NCI-H748 treated with DMSO at 0.1 percent for 48 hours (cell line): ENCODE data around the gene PUSL1.

Source experiments
- DNase-seq: peaks from one replicate; lab custom pipeline; 2025; lab: John Stamatoyannopoulos, UW

PUSL1 gene

DNA sequence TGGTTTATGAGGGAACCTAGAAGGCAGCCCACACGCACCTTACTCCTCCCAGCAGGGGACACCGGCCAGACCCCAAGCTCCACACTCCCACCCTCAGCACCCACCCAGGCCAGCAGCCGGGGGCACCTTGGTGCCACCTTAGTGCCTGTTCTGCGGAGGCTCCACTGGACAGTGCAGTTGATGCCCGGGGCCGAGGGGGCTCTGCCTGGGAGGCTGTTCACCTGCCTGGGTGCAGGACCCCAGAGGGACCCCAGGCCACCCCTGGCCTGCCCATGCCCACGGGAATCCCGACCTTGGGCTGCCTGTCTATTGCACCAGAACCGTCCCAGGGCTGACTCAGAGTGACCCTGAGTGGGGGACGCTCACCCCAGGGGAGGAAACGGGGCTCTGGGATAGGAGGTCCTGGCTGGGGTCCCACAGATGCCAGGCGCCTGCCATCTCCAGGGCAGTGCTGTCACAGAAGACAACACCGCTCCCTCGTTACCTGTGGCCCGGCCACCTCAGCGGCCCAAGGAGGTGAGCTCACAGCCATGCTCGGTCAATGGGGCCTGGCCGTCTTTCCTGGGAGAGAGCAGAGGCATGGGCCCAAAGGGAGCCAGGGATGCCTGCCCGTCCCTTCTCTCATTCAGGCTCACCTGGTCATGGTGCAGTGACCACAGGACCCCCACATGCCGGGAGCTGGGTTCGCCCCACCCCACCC is 27.5 kb upstream of the PUSL1 start:
- no peak for DNase-seq

DNA sequence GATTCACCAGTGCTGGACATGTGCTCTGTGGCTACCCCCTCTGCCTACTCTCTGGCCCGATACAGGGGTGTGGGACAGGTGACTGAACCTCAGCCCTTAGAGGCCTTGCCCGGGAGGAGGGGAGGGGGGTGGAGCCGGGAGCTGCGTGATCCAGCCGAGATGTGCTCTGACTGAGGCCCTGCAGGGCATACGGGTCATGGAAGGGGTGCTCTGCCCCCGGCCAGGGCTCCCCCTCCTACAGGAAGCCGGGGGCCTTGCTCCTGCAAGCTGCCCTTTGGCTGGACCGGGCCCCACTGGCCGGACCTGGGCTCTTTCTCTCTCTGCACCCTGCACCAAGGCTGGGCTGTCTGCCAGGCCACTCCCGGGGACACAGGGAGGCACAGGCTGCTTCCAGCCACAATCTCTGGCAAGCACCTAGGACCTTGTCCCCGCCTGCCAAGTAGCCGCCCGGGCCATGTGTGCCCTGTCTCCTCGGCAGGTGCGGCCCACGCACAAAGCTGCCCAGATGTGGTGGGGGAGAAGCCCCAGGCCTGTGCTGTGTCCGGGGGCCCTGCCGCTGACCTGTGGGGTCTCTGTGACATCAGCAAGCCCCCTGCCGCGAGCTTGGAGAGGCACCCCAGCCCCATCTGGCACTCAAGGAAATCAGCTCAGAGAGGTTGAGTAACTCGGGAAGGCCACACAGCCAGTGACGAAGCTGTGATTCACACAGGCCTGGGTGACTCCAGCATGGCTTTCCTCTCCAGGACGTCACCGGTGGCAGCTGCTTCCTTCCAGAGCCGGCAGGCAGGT is 26.7 kb upstream of the PUSL1 start:
- DNase-seq: no peak

DNA sequence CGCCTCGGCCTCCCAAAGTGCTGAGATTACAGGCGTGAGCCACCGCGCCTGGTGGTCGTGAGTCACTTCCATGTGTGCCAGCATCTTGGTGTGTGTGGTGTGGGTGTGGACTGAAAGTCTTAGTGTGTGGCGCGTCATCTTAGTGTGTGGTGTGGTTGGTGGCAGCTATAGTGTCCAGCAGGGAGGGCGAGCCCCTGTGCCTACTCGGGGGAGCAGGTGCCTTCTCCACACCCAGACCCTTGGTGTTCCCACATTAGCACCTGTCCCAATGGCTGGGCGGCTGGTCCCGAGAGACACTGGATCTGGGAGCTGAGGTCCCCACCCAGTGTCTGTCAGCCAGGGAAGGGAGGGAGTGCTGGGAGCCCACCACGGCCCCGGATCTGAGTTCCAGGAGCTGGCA is 25.4 kb upstream of the PUSL1 start:
- DNase-seq: no peak

DNA sequence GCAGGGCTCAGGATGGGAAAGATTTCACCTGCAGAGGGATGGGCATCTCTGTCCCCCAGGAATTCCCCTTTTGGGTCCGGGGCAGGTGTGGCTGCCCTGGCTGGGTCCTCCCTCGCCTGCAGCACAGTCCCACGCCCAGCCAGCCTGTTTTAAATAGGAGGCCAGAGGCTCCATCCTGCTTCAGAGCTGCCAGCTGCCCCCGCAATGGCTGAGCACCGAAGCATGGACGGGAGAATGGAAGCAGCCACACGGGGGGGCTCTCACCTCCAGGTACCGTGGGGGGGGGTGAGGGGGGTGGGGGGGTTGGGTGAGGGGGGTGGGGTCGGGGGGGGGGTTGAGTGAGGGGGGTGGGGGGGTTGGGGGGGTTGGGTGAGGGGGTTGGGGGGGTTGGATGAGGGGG is 24.6 kb upstream of the PUSL1 start:
- DNase-seq: no peak

DNA sequence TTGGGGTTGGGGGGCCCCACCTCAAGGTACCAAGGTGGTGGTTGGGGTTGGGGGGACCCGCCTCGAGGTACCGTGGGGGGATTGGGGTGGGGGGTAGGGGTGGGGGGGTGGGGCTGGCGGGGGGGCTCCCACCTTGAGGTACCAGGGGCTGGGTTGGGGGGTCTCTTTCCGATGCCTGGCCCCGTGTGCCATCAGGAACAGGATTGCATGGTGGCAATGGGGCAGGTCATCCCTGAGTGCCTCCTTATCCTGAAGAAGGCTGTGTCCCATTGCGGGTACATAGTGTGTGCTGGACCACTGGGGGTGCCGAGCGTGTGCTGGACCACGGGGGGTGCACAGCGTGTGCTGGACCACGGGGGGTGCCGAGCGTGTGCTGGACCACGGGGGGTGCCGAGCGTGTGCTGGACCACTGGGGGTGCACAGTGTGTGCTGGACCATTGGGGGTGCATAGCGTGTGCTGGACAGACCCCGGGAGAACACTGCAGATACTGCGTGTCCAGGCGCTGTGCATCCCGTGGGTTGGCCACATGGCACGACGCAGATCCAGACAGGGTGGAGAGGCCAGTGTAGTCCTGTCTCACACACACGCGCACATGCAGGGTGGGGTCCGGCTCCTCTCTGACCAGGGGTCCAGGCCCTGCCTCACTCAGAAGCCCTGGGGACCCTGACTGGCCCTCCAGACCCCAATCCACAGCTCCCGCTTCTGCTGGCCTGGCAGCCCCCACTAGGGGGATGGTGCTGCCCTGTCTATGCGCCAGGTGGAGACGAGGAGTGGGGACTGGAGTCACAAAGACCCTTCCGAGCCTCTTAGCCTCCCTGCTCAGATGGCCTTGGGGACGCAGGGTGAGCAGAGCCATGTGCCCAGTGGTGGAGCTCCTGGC is 23.9 kb upstream of the PUSL1 start:
- no peak for DNase-seq

DNA sequence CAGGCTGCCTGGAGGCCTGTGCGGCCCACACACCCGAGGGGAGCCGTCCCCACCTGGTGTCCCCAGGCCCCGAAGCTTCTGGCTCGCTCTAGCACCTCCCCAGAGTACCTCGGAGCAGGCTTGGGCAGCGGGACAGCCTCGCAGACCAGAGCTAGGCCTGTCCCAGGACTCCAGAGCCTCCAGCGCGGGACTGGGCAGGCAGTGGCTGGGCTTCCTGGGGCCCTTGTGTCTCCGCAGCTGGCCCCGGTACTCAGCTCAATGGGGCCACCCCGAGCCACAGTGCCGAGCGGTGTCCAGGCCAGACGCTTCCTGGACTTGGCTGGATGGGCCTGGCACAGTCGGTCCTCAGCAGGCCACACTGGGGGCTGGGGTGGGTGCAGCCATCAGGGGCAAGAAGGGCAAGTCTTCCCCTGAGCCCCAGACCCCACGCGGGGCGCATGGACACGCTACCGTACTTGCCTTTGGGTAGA is 23.3 kb upstream of the PUSL1 start:
- no peak for DNase-seq

DNA sequence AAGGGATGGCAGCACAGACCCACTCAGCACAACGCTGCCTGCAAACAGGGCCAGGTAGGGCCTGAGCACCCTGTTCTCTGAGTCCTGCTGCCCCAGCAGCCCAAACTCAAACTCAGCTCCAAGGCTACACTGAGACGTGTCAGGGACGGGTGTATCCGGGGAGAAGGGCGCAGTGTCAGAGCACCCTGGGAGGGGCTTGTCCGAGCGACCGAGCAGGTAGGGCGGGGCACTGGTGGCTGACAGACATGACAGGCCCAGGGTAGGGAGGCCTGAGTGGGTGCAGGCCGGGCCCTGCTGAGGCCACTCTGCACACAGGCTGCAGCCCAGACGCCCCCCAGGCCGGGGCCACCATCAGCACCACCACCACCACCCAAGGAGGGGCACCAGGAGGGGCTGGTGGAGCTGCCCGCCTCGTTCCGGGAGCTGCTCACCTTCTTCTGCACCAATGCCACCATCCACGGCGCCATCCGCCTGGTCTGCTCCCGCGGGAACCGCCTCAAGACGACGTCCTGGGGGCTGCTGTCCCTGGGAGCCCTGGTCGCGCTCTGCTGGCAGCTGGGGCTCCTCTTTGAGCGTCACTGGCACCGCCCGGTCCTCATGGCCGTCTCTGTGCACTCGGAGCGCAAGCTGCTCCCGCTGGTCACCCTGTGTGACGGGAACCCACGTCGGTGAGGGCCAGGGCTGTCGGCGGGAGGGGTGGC is 22.6 kb upstream of the PUSL1 start:
- no peak for DNase-seq

DNA sequence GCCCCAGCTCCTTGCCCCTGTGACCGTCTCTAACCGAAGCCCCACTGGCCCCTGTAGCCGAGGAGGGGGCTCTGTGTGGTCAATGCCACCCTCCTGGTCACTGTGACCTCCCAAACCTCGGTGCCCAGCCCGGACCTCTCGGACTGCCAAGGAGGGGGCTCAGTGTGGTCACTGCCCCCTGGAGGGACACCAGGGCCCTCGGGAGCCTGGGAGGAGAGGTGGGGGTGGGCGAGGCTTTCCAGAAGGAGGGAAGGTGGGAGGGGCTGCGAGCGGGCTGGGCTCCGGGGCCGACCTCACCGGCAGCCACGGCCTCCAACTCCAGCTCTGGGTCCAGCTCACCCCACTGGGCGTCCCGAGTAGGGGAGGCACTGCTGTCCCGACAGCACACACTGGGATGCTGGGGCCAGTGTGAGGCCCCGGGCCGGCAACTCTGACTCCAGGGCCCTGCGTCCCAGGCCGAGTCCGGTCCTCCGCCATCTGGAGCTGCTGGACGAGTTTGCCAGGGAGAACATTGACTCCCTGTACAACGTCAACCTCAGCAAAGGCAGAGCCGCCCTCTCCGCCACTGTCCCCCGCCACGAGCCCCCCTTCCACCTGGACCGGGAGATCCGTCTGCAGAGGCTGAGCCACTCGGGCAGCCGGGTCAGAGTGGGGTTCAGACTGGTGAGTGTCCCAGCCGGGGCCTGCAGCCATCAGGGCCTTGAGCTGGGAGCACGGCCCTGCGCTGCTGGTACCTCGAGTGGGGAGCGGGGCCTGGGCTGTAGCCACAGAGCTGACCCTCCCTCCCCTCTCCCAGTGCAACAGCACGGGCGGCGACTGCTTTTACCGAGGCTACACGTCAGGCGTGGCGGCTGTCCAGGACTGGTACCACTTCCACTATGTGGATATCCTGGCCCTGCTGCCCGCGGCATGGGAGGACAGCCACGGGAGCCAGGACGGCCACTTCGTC is 21.8 kb upstream of the PUSL1 start:
- no peak for DNase-seq

DNA sequence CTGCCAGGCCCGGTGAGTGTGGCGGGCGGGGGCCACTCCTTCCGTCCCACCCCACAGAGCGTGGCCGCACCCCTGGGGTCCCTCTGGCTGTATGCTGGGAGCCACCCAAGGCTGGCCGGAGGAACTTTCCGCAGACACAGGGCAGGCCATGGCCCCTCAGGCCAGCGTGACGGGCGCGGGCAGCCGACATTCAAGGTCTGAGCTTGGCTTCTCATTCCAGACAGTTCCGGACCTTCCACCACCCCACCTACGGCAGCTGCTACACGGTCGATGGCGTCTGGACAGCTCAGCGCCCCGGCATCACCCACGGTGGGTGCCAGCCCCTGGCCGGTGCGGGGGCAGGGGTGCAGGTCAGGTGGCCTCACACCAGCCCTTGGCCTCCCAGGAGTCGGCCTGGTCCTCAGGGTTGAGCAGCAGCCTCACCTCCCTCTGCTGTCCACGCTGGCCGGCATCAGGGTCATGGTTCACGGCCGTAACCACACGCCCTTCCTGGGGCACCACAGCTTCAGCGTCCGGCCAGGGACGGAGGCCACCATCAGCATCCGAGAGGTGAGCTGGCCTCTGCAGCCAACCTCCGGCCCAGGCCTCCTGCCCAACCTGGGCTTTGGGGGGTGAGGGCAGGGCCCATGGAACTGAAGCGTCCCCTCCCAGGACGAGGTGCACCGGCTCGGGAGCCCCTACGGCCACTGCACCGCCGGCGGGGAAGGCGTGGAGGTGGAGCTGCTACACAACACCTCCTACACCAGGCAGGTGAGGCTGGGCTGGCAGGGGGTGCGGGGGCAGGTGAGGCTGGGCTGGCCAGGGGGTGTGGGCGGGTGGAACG is 20.9 kb upstream of the PUSL1 start:
- DNase-seq: no peak

DNA sequence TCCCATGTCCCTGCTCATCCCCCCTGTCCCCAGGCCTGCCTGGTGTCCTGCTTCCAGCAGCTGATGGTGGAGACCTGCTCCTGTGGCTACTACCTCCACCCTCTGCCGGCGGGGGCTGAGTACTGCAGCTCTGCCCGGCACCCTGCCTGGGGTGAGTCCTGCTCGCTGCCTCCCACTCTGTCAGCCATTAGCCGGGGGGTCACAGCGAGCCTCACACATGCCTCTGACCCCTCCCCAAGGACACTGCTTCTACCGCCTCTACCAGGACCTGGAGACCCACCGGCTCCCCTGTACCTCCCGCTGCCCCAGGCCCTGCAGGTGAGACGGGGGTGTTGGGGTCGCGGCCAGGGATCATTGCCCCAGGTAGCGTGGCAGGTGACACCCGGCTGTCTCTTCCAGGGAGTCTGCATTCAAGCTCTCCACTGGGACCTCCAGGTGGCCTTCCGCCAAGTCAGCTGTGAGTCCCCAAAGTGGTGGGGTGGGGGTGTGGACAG is 18.1 kb upstream of the PUSL1 start:
- peak; percentile 7 for DNase-seq

DNA sequence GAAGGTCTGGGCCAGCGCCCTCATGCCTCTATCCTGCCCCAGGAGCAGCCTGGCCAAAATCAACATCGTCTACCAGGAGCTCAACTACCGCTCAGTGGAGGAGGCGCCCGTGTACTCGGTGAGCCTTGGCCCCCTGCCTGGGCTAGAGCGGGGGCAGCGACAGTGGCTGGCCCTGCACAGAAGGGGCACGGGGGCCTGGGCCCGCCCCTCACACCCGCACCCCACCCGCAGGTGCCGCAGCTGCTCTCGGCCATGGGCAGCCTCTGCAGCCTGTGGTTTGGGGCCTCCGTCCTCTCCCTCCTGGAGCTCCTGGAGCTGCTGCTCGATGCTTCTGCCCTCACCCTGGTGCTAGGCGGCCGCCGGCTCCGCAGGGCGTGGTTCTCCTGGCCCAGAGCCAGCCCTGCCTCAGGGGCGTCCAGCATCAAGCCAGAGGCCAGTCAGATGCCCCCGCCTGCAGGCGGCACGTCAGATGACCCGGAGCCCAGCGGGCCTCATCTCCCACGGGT is 17.3 kb upstream of the PUSL1 start:
- DNase-seq: peak; percentile 17

DNA sequence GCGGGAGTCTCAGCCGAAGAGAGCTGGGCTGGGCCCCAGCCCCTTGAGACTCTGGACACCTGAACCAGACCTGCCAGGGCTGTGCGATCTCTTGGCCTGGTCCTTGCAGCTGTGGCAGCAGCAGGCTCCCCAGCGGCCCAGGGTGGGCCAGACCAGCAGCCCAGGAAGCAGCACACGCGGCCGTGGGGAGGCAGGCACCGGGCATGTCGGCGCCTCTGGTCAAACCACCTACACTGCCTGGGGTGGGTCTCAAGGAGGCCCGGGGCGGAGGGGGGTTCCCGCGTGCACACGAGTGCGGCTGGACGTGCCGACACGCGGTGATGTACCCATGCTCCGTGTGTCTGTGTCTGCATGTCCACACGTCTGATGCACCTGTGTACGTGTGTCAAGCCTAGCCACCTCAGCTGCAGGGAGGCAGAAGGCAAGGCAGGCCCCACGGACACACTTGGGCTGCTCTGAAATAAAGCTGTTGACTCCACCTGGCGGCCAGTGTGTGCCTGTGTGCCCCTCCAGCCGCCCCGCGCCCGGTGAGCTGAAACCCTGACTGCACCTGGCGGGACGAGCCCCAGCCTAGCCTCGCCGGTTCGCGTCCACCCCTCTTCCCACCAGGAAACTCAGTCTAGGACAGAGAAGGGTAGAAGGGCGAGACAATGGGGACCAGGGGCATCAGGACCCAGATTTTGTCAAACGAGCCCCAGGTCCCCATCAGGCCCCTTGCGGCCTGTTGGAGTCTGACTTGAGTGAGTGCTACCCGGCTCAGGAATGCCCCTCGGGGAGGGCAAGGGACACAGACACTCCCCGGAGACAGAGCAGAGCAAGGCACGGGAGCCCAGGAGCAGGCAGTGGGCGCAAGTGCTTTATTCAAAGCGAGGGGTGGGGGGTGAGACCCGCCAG is 16.6 kb upstream of the PUSL1 start:
- peak; percentile 52 for DNase-seq

DNA sequence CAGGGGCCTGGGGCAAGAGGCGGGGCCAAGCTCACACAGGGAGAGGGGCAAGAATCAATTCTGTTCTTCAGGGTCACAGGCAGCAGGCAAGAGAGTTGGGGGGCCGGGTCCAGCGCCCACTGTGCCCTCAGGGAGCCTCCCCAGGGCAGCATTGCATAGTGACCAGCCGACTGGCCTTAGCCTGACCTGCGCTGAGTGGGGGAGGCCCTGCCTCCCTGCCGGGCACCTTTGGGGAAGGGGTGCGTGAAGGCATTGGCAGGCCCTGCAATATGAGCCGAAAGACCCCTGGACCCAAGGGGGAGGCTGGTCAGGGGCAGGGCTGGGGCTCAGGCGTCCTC is 16.0 kb upstream of the PUSL1 start:
- no peak for DNase-seq

DNA sequence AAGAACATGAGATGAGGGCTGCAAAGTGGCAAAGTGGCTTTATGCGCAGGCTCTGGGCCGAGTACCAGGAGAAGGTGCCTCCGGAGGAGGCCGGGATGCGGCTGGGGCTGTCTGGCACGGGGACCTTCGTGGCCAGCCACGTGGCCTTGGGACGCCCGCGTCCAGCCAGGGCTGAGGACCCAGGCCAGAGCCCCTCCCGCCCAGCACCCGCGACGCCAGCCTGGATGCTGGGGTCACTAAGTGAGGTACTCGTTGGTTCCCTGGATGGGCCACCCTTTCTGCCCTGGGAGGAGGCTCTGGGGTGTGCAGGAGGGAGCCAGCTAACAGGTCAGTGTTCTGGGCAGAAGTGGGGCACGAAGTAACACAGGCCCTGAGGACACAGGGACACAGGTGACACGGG is 15.5 kb upstream of the PUSL1 start:
- DNase-seq: no peak

DNA sequence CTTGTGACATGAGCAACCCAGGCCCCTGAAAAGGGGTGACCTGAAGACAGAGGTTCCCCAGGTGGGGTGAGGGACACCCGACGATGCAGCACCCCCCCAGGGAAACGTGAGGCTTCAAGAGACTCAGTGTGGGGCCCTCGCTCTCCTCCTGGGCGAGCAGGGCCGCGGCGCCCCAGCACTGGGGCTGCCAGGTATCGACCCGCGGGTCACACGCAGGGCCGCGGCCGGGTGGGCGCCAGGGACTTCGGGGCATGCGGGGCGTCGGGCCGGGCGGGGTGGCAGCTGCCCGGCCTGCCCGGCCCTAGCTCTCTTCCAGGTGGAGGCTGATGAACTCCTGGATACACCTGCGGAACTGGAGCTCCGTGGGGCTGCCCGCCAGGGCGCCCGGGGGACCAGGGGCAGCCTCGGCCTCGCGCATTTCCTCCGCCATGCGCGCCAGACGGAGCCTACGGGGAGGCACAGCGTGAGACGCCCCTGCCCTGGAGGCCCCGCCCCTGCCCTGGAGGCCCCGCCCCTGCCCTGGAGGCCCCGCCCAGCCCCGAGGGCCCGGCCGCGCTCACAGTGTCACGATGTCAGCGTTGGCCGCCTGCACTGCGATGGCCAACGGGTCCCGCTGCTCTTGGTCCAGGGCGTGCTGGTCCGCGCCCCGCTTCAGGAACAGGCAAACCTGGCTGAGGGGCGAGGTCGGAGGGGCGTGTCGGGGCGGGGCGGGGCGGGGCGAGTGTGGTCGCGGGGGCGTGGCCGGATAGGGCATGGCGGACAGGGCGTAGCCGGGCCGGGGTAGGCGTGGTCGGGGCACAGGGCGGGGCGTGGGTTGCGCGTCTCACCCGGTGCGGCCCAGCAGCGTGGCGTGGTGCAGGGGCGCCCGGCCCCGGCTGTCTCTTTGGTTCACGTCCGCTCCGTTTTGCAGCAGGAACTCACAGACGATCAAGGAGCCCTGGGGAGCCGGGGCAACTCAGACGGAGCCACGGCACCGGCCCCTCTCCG is 14.8 kb upstream of the PUSL1 start:
- no peak for DNase-seq

DNA sequence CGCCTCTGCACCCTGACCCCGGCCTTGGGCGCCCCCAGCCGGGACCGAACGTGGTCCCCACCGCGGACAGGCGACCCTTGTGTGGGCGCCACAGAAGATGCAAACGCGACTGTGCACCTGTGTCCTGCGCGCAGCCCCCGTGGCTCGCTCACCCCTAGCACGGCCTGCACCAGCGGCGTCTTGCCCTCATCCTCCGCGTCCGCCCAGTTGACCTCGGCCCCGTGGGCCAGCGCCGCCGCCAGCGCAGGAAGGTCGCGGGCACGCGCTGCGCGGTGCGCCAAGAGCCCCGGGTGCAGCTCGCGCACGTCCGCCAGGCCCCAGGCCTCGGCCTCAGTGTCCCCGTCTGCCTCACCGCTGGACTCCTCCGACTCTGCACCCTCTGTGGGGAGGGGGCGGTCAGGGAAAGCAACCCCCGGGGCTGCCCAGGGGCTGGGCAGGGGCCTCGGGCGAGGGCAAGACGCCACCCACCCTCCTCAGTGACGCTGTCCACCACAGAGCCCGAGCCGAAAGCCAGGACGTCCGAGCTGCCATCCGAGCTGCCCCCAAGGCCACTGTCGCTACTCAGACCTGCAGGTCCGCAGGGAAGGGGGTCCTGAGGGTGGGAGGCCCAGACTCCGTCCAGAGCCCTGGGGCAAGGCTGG is 14.0 kb upstream of the PUSL1 start:
- DNase-seq: no peak
